Measurements from ENCODE around the gene CFAP46. TPM values are rescaled to one million over a fixed set of nuclear protein-coding genes. Genes with fewer than 3 reads are reported as not detected.
A peak's percentile ranks its signal among the peaks of the same experiment; 100 is the strongest.

Gene CFAP46
- total RNA-seq, 3 donors from 2014 or later: 0.22 to 0.53 (median 0.42) TPM

GRCh38 chr10:132867801-132868644 is 74.3 kb downstream of the CFAP46 start:
- Mint-ChIP-seq H3K27me3 (ENCODE audit: low read depth) (peaks cover 23% of the 10 kb centered on the region), H3K9me3 (peaks cover 4% of the 10 kb centered on the region), H3K4me3 (no peak overlapping the region), H3K4me1 (ENCODE audit: low read depth) (peaks cover 5% of the 10 kb centered on the region), H3K36me3 (ENCODE audit: insufficient read depth) (no peaks in the 10 kb centered on the region)
- DNase-seq (peak; percentile 2), ATAC-seq (no peak)

- peaks cover 8% of the 10 kb centered on the region for H3K4me1 Mint-ChIP-seq (ENCODE audit: low read depth)
- peak; percentile 3 for DNase-seq
- H3K27me3 Mint-ChIP-seq (ENCODE audit: low read depth): peaks cover 19% of the 10 kb centered on the region
- H3K9me3 Mint-ChIP-seq: peaks cover 4% of the 10 kb centered on the region
- no peak overlapping the region for H3K4me3 Mint-ChIP-seq
- ATAC-seq: no peak
- H3K36me3 Mint-ChIP-seq (ENCODE audit: insufficient read depth): no peaks in the 10 kb centered on the region
Observed at GRCh38 chr10:132866601-132867381, 75.6 kb downstream of the CFAP46 start.

GRCh38 chr10:132865851-132866600 is 76.3 kb downstream of the CFAP46 start:
- H3K4me1 Mint-ChIP-seq (ENCODE audit: low read depth): peaks cover 8% of the 10 kb centered on the region
- H3K27me3 Mint-ChIP-seq (ENCODE audit: low read depth): peaks cover 19% of the 10 kb centered on the region
- H3K36me3 Mint-ChIP-seq (ENCODE audit: insufficient read depth): no peaks in the 10 kb centered on the region
- H3K4me3 Mint-ChIP-seq: no peak overlapping the region
- peaks cover 4% of the 10 kb centered on the region for H3K9me3 Mint-ChIP-seq
- peak; percentile 2 for DNase-seq
- no peak for ATAC-seq

DNA sequence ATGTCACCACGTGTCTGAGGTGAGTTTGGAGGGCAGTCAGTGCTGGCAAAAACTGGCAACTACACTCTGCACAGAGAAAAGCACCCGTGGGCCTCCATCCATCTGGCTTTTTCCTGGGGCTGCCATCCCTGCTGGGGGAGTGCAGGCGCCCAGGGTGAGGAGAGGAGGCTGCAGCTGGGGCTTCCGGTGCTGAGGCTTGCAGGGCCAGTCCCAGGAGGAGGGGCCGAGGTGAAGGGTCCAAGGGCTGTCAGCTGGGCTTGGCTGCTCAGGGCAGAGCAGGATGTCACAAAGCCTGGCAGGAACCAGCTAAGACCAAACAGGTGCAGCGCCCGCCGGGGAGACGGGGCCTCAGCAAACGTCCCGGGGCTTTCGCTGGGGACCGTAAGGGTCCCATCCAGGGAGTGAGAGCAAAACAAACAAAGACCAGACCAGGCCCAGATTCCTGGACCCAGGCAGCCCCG is 77.2 kb downstream of the CFAP46 start:
- H3K4me1 Mint-ChIP-seq (ENCODE audit: low read depth): peaks cover 8% of the 10 kb centered on the region
- ATAC-seq: no peak
- peaks cover 22% of the 10 kb centered on the region for H3K27me3 Mint-ChIP-seq (ENCODE audit: low read depth)
- no peak overlapping the region for H3K4me3 Mint-ChIP-seq
- no peaks in the 10 kb centered on the region for H3K36me3 Mint-ChIP-seq (ENCODE audit: insufficient read depth)
- H3K9me3 Mint-ChIP-seq: peaks cover 3% of the 10 kb centered on the region
- no peak for DNase-seq

GRCh38 chr10:132862485-132863420 is 79.6 kb downstream of the CFAP46 start:
- peaks cover 18% of the 10 kb centered on the region for H3K27me3 Mint-ChIP-seq (ENCODE audit: low read depth)
- peaks cover 8% of the 10 kb centered on the region for H3K4me1 Mint-ChIP-seq (ENCODE audit: low read depth)
- ATAC-seq (peak in 1 of 2 donors; percentile 15), DNase-seq (peak; percentile 3)
- H3K4me3 Mint-ChIP-seq: no peak overlapping the region
- H3K9me3 Mint-ChIP-seq: no peaks in the 10 kb centered on the region
- H3K36me3 Mint-ChIP-seq (ENCODE audit: insufficient read depth): no peaks in the 10 kb centered on the region

DNA sequence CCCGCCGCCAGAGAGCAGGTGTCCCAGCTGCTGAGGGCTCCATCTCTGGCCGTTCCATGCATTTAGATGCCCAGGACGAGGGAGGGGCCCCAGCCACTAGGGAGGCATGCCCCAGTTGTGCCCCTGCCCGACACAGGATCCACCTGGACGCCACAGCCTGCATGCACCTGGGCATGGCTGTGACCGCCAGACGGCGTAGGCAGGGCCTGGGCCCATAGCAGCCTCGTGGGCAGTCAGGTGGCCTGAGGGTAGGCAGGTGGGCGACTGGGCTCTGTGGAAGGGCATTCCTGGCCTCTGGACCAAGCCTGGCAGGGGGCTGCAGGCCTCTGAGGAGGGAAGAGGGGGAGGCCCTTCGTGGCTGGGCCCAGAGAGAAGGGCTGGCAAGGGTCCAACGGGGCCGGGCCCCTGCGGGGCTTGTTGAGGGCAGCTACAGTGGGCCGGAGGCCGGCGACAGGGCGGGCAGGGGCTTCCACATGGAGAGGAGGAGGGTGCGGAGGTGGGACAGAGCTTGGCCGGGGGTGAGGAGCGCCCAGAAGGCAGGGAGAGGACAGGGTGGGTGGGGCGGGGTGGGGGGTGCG is 80.4 kb downstream of the CFAP46 start:
- no peak for ATAC-seq
- H3K4me1 Mint-ChIP-seq (ENCODE audit: low read depth): peaks cover 8% of the 10 kb centered on the region
- H3K4me3 Mint-ChIP-seq: no peak overlapping the region
- no peaks in the 10 kb centered on the region for H3K36me3 Mint-ChIP-seq (ENCODE audit: insufficient read depth)
- no peaks in the 10 kb centered on the region for H3K9me3 Mint-ChIP-seq
- DNase-seq: peak; percentile 2
- peaks cover 18% of the 10 kb centered on the region for H3K27me3 Mint-ChIP-seq (ENCODE audit: low read depth)

- DNase-seq (peak; percentile 4), ATAC-seq (no peak)
- H3K4me3 Mint-ChIP-seq: no peak overlapping the region
Observed at GRCh38 chr10:132861116-132861691, 81.2 kb downstream of the CFAP46 start.

DNA sequence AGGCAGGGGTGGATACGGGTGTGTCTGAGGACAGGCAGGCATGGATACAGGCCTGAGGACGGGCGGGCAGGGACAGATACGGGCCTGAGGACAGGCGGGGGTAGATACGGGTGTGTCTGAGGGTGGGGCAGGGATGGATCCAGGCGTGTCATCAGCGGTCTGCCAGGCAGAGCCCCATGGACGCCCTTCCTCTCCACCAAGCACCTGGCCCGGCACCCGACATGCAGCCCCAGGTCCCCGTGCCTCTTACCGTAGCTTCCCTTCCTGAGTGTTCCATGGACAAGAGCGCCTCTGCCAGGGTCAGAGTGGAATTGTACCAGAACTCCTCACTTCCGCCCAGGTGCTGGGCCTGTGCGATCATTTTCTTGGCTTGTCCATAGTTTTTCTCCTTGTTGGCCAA is 81.8 kb downstream of the CFAP46 start:
- H3K9me3 Mint-ChIP-seq: peaks cover 10% of the 10 kb centered on the region
- H3K36me3 Mint-ChIP-seq (ENCODE audit: insufficient read depth): no peaks in the 10 kb centered on the region
- peaks cover 8% of the 10 kb centered on the region for H3K4me1 Mint-ChIP-seq (ENCODE audit: low read depth)
- no peak for DNase-seq
- peaks cover 19% of the 10 kb centered on the region for H3K27me3 Mint-ChIP-seq (ENCODE audit: low read depth)
- ATAC-seq: no peak
- H3K4me3 Mint-ChIP-seq: no peak overlapping the region

More at GRCh38 chr10:132861116-132861691, 81.2 kb downstream of the CFAP46 start:
- Mint-ChIP-seq H3K4me1 (ENCODE audit: low read depth) (peaks cover 8% of the 10 kb centered on the region), H3K9me3 (peaks cover 6% of the 10 kb centered on the region), H3K36me3 (ENCODE audit: insufficient read depth) (no peaks in the 10 kb centered on the region), H3K27me3 (ENCODE audit: low read depth) (peaks cover 18% of the 10 kb centered on the region)

DNA sequence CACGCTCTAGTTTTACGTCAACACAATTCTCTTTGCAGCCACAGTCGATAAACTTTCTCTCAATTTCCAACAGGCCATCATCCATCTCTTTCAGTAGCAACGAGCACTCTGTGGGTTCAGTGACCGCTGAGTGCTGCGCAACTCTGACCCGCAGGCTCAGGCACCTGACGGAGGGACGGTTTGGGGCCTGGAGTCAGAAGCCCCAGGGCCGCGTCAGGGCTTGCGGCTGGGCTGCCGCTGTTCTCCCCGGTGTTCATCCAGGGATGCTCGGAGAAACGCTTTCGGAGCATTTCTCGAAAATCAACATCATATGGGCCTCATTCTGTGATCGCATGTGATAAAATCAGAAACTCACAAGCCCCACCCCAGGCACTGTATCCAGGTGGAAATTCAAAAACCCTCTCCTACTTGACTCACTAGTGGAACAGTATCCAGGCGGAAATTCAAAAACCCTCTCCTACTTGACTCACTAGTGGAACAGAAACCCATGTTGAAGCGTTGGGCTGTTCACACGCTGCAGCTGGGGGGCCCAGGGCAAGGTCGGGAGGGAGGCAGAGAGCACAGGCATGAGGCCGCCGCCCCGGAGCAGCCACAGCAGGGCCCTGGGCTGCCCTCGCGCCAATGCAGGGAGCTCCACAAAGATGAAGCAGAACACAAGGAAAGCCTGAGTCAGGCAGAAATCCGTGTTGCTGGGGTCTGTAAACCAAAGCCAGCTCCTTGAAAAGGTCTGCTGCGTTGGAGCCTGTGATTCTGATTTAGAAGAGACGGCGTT is 83.1 kb downstream of the CFAP46 start:
- no peaks in the 10 kb centered on the region for H3K36me3 Mint-ChIP-seq (ENCODE audit: insufficient read depth)
- no peak for ATAC-seq
- DNase-seq: peak; percentile 1
- peaks cover 10% of the 10 kb centered on the region for H3K9me3 Mint-ChIP-seq
- peaks cover 17% of the 10 kb centered on the region for H3K27me3 Mint-ChIP-seq (ENCODE audit: low read depth)
- no peak overlapping the region for H3K4me3 Mint-ChIP-seq
- peaks cover 8% of the 10 kb centered on the region for H3K4me1 Mint-ChIP-seq (ENCODE audit: low read depth)

GRCh38 chr10:132858121-132859081 is 84.0 kb downstream of the CFAP46 start:
- H3K4me1 Mint-ChIP-seq (ENCODE audit: low read depth): peaks cover 6% of the 10 kb centered on the region
- peaks cover 10% of the 10 kb centered on the region for H3K9me3 Mint-ChIP-seq
- no peak overlapping the region for H3K4me3 Mint-ChIP-seq
- peaks cover 14% of the 10 kb centered on the region for H3K27me3 Mint-ChIP-seq (ENCODE audit: low read depth)
- ATAC-seq (no peak), DNase-seq (peak; percentile 4)
- no peaks in the 10 kb centered on the region for H3K36me3 Mint-ChIP-seq (ENCODE audit: insufficient read depth)

GRCh38 chr10:132856869-132857524 is 85.4 kb downstream of the CFAP46 start:
- DNase-seq (peak; percentile 1), ATAC-seq (no peak)
- Mint-ChIP-seq H3K27me3 (ENCODE audit: low read depth) (peaks cover 16% of the 10 kb centered on the region), H3K36me3 (ENCODE audit: insufficient read depth) (no peaks in the 10 kb centered on the region), H3K4me3 (no peak overlapping the region), H3K4me1 (ENCODE audit: low read depth) (no peaks in the 10 kb centered on the region), H3K9me3 (peaks cover 10% of the 10 kb centered on the region)
